HG03097 (cell line): ENCODE measurements around the gene LRRN2.

Source experiments
- ATAC-seq: cut with Tn5 transposase; IDR thresholded peaks from one replicate; pipeline ENCODE4 v1.9.1; 2021; ENCODE audit not compliant: unreplicated experiment, low FRiP score

The LRRN2 gene

GRCh38 chr1:204712708-204713430 is 27.3 kb upstream of the LRRN2 start:
- ATAC-seq: no peak

GRCh38 chr1:204711947-204712701 is 26.6 kb upstream of the LRRN2 start:
- no peak for ATAC-seq

GRCh38 chr1:204711103-204711946 is 25.8 kb upstream of the LRRN2 start:
- no peak for ATAC-seq

- no peak for ATAC-seq
Measured at GRCh38 chr1:204709960-204710912, 24.7 kb upstream of the LRRN2 start.

DNA sequence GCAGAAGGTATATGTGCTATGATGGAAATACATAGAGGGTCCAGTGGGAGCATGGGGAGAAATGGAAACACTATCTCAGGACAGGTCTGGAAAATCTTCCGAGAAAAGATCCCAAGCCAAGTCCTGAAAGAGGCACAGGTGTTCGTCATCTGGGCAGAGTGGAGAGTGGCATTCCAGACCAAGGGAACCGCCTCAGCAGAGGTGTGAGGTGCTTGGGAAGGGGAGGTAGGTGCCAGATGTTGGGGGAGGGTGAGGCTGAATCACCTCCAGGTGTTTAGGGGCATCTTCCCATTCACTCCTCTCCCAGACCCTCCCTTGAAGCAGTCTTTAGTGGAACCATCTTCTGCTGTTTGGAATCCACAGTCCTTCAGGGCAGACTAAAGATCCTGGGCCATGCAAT is 23.5 kb upstream of the LRRN2 start:
- no peak for ATAC-seq

- no peak for ATAC-seq
Measured at GRCh38 chr1:204706838-204707509, 21.4 kb upstream of the LRRN2 start.

- ATAC-seq: no peak
Measured at GRCh38 chr1:204705888-204706837, 20.6 kb upstream of the LRRN2 start.

DNA sequence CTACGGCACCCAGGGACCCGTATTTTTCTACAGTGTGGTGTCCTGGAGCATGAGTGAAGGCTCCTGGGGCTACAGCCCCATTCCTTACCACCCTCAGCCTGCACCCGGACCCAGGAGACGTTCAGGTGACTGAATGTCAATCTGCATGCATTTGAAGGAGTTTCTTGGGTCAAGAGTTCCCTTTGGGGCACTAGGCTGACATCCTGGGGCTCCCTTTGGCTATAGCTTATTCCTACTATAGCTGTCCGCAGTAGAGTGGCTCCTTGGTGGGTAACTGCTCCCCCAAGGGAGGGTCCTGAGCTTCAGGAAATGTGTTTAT is 19.9 kb upstream of the LRRN2 start:
- ATAC-seq: no peak

DNA sequence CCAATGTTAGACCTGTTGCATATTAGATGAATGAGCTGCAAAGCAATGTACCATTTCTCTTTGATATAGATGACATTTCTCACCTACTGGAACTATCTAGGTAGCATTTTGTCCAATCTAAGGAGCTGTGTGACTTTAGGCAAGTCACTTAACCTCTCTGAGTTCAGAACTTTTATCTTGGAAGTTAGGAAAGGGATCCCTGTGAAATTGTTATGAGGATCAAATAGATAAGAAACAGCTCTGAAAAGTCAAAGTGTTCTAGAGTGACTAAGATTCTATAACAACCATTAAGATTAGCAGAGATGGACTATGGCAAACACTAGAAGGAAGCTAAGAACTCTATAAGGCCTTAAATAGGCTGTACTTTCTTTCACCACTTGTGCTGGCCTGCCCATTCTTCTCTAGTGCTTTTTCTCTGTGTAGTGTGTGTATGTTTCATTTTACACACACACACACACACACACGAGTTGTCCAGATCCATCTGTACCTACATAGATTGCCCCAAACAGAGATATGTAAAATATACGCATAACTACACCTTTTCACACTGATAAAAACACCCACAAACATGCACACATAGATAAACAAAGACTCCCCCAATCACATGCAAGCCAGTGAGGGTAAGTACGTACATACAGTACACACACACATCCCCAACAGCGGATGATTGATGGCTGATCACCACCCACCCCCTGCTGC is 19.4 kb upstream of the LRRN2 start:
- no peak for ATAC-seq

DNA sequence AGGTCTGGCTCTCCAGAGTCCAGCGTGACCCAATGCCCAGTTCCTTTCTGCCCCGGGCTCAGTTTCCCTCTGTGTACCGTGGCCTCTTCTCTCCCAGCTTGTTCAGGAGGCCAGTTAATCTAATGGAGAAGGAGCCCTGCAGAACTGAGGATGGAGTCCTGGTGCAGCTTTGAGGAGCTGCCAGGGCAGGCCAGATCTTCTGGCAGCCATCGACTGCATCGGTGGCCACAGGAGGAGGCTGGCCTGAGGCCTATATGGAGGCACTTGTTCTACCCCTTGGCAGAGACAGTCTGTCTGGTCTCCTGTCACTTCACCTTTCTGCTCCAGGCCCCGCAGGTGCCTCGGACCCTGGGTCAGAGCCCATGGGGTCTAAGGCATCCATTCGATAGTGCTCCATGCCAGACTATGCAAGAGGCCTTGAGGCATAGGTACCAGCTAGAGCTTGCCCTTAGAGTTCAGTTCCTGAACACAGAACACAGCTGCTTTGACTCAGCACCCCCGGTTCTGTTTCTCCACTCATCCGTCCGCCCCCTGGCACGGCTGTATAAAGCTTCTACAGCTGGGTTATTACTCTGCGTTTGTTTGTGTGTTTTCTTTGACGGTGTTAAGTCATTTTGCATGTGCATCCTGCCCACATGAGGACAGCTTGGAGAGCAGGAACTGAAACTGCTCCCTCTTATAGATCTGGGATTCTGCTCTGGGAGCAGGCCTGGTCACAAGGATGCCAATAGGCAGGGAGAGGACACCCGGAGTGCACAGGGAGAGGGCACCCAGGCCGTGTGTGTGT is 18.5 kb upstream of the LRRN2 start:
- no peak for ATAC-seq

DNA sequence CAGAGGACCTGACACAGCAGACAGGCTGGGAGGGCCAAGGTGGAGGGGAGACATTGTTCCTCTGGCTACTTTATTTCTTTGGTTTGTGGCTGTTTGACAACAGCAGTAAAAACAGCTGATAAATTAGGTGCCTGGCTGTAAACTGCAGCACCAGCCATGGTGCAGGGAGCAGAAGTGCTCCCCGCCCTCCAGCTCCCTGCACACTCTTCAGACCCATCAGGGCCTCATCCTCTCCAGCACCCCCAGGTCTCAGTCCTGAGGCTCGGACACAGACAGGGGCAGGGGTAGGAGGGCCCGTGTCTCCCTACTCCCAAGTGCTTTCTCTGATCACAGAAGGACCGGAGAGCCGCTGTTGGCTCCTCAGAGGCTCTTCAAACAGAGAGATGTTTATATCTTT is 17.7 kb upstream of the LRRN2 start:
- no peak for ATAC-seq

- no peak for ATAC-seq
Measured at GRCh38 chr1:204702552-204703267, 17.2 kb upstream of the LRRN2 start.

DNA sequence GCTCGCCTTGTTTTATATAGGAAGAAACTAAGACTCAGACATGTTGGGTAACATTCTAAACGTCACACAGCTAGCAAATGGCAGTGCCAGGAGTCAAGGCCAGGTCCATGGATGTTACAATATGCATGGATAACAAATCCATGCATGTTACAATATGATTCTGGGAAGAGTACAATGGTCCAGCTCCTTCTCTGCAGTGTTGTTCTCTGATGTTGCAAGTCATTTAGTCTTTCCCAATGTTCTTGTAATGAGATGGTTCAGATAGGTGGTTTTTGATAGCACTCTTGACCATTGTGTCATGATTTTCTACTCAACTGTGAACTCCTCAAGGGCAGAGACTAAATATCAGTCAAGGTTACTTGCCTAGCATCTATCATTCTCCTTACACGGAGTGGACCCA is 15.7 kb upstream of the LRRN2 start:
- no peak for ATAC-seq

DNA sequence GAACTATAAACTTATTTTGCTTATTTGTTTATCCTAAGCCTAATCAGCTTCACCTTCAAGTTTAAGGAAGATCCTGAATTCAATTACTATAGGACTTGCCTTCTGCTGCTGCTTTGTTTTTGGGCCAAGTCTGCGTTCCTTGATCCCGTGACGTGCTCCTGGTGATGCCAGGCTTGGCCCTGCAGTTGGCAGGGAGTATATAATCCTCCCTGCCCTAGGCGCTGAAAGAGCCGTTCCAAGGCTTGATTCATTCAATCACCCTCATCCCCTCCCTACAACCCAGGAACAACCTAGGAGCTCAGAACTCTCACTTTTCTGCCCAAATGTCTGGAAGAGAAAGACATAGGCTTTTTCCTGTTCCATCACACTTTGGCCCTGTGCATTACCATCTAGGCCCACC is 12.4 kb upstream of the LRRN2 start:
- no peak for ATAC-seq

GRCh38 chr1:204696606-204697005 is 11.1 kb upstream of the LRRN2 start:
- no peak for ATAC-seq

DNA sequence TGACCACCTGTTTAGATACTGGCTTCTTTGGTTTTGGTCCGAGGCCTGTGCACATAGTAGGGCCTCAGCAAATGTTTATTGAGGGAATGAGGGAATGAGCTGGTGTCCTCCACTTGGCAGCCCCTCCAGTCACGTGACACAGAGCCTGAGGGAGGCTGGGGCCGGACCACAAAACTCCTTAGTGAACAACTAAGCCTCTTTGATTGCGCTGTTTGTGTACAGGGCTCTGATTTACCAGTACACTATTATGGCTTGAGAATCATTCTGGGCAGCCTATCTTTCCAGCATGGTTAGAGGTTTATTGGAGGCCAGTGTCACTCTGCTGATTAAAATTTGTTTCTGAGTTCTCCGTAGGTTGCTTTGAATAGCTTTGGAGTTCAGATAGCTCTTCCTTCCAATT is 10.2 kb upstream of the LRRN2 start:
- ATAC-seq: no peak

GRCh38 chr1:204694145-204694544 is 8.6 kb upstream of the LRRN2 start:
- no peak for ATAC-seq
